OCI-LY7 (cell line): ENCODE measurements around the gene RIN3.

ENCODE experiments used
- CTCF ChIP-seq: fragments of 200-600 bp; sonication (generic); conservative IDR thresholded peaks from 2 replicates; pipeline ENCODE4 v1.5.1; 2014; ENCODE audit warnings: mild to moderate bottlenecking, antibody characterized with exemption, low read length, moderate library complexity, mixed read lengths
- EZH2phosphoT487 ChIP-seq: fragments of 200-600 bp; sonication (generic); IDR thresholded peaks from 2 replicates; pipeline ENCODE4 v1.6.1; 2018; ENCODE audit warnings: low read depth, borderline replicate concordance, mild to moderate bottlenecking, mixed run types, antibody characterized with exemption, low read length, moderate library complexity, mixed read lengths

DNA sequence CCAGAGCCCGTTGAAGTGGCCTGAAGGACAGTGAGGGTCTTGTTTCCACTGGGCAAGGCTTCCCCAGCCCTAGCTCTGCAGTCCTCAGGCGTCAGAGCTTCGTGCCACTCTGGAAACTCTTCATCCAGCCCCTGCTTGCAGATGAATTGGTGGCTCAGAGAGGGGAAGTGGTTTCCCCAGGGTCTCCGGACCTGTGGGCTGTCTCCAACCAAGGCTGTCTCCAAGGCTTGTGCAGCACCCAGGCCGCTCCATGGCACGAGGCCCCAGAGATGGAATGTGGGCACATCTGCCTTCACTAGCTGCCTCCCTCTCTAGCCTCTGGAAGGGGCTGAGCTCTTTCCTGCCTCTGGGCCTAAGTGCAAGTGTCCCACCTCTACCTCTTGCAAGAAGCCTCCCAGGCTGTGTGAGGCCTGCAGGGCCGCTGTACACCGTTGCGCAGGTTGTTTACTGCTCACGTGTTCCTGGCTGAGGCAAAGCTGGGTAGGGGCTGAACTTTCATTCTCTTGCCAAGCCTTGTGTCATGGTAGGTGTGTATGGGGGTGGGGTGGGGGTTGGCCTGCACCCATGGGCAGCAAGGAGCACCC lies 11.1 kb downstream of the RIN3 start:
- TF ChIP-seq CTCF (no peak), EZH2phosphoT487 (no peak)
